ENCODE results near the gene LCTL.

The LCTL gene

GRCh38 chr15:66565741-66566144, at the start of gene LCTL:
Gene LCTL (minus strand): TSS chr15:66565998. CDS start chr15:66565365, 633 bp downstream.
- DNase-seq = no peak

GRCh38 chr15:66614951-66615760, 49.4 kb upstream of the LCTL start:
- DNase-seq = no peak

GRCh38 chr15:66614456-66614855, 48.7 kb upstream of the LCTL start:
- DNase-seq = no peak

GRCh38 chr15:66613743-66614142, 47.9 kb upstream of the LCTL start:
- no peak for DNase-seq

GRCh38 chr15:66611257-66612053, 45.7 kb upstream of the LCTL start:
- no peak for DNase-seq

- no peak for DNase-seq
Measured at GRCh38 chr15:66609876-66610275, 44.1 kb upstream of the LCTL start.

GRCh38 chr15:66608881-66609280, 43.1 kb upstream of the LCTL start:
- DNase-seq = no peak

- DNase-seq = no peak
Measured at GRCh38 chr15:66608159-66608558, 42.4 kb upstream of the LCTL start.

GRCh38 chr15:66603301-66604179, 37.7 kb upstream of the LCTL start:
- DNase-seq = no peak

- no peak for DNase-seq
Measured at GRCh38 chr15:66601521-66601920, 35.7 kb upstream of the LCTL start.

- no peak for DNase-seq
Measured at GRCh38 chr15:66600240-66600627, 34.4 kb upstream of the LCTL start.

GRCh38 chr15:66599536-66600239, 33.9 kb upstream of the LCTL start:
- DNase-seq = no peak

- no peak for DNase-seq
Measured at GRCh38 chr15:66598095-66598815, 32.5 kb upstream of the LCTL start.

GRCh38 chr15:66595931-66596545, 30.2 kb upstream of the LCTL start:
- no peak for DNase-seq

- no peak for DNase-seq
Measured at GRCh38 chr15:66595332-66595731, 29.5 kb upstream of the LCTL start.

GRCh38 chr15:66594836-66595235, 29.0 kb upstream of the LCTL start:
- DNase-seq = no peak

- DNase-seq = no peak
Measured at GRCh38 chr15:66594344-66594743, 28.5 kb upstream of the LCTL start.

- DNase-seq = no peak
Measured at GRCh38 chr15:66593219-66593780, 27.5 kb upstream of the LCTL start.

- DNase-seq = no peak
Measured at GRCh38 chr15:66592505-66593218, 26.9 kb upstream of the LCTL start.

GRCh38 chr15:66591322-66591862, 25.6 kb upstream of the LCTL start:
- DNase-seq = no peak
